Measurements from ENCODE around the gene IMPDH1.

DNA sequence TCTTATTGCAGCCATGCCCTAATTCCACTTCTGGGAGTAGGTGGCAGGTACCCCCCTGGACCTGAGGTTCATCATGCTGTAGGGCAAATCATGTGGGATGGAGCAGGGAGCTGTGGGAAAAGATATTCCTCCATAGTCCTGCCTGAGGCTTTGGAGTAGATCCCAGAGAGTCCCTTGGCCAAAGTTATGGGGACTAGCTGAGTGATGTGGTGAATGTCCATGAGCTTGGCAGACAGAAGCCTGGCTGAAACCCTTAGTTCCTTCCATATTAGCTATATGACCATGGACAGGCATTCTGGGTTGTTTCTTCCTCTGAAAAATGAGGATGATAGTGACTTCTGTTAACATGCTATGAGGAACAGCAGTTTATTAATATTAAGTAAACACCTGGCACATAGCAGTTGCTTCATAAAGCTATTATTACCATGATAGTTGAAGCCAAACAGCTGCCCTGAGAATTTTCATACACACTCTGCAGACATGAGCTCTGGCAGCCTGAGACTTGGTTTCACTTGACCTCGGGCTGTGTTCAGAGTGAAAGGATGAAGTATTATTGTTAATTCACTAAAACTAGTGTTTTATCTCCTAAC lies 15.0 kb upstream of the IMPDH1 start:
- TF ChIP-seq, protein P1, sequence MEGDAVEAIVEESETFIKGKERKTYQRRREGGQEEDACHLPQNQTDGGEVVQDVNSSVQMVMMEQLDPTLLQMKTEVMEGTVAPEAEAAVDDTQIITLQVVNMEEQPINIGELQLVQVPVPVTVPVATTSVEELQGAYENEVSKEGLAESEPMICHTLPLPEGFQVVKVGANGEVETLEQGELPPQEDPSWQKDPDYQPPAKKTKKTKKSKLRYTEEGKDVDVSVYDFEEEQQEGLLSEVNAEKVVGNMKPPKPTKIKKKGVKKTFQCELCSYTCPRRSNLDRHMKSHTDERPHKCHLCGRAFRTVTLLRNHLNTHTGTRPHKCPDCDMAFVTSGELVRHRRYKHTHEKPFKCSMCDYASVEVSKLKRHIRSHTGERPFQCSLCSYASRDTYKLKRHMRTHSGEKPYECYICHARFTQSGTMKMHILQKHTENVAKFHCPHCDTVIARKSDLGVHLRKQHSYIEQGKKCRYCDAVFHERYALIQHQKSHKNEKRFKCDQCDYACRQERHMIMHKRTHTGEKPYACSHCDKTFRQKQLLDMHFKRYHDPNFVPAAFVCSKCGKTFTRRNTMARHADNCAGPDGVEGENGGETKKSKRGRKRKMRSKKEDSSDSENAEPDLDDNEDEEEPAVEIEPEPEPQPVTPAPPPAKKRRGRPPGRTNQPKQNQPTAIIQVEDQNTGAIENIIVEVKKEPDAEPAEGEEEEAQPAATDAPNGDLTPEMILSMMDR (IDR thresholded peaks at IDR 0.05; ENCODE audit: low read depth, low read length), result no peak
- TF ChIP-seq EZH2phosphoT487 (IDR thresholded peaks at IDR 0.05; ENCODE audit: low read depth), result no peak
